Right kidney (tissue), 1 donor: ENCODE data around the gene LAG3.

Experiments used
- DNase-seq: peaks from one replicate; pipeline ENCODE4 v3.0.0-alpha.2; 2016

The LAG3 gene

DNA sequence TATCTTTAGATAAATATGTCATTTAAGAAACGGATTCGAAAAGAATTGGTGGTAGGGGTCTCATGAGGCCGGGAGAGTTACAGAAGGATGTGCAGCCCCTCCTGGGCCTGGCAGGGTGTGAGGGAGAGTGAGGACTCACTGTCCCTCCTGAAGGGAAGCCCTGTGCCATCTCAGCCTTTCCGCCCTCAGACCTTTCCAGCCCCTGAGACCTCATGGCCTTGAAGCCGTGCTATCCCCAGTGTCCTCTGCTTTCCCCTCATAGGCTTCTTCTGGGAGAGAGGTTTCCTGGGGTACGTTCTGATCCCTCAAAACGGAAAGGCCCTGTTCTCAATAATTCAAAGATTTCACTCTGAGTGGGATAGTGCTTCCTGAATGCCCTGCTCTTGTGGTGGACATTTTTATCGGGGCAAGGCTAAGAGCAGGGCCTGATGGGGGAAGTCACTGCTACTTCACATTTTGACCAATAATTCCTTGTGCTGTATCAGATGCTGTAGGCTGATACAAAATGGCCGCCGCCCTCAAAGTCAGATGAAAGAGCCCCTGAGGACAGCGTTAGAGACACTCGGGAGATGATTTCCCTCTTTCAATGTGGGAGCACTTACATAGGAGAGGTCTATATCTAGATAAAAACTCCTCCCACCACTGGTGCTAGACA is 18.3 kb downstream of the LAG3 start:
- no peak for DNase-seq

DNA sequence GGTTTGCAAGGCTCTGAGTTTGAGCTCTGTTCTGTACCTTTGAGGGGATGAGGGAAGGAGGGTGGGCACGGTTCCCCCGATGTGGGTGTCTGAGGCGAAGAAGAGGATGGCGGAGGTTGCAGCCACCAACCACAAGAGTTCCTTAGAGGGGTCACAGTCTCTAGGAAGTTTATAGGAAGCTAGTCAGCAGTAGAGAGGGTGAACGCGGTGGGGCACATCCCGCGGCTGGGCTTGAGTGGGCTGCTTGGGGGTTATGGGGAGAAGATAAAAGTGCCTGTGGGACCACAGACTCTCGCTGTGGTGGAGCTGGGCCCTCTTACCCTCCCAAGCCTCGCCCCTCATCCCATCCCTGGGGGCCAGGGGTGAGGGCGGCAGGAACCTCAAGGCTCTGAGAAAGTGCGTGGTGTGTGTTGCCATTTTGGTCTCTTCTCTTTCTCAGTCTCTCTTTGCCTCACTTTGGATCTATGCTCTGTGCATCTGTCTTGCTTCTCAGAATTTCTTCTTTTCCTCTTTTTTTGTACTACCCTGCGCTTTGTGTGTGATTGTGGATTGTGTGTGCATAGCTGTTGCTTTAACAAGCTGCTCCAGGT is 19.7 kb downstream of the LAG3 start:
- DNase-seq: no peak

DNA sequence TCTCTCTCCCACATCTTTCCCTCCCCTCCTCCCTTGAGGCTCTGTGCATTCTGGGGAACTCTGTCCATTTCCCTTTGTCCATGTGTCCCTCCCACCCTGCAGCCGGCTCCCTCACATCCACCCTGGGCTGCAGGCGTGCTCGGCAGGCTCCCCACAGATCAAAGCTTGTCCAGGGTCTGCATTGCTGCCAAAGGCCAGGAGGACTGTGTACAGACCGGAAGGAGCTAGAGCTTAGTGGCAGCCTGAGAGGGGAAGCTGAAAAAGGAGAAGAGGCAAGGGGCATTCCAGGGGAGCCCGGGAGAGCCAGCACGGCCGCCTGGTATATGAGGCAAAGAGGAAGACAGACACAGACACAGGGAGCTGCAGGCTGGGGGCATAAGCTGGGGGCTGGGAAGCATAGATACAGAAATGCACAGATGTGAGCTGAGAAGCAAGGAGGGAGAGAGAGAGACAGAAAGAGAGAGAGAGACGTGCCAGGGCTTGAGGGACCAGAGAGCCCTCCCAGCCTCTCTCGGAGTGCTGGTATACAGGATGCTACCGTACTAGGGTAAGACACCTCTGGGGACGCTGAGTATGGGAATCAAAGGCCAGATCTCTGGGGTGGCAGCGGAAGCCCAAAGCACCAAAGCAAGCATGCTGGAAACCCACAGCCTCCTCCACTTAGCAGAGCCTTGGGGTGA is 20.3 kb downstream of the LAG3 start:
- DNase-seq: peak; percentile 71

DNA sequence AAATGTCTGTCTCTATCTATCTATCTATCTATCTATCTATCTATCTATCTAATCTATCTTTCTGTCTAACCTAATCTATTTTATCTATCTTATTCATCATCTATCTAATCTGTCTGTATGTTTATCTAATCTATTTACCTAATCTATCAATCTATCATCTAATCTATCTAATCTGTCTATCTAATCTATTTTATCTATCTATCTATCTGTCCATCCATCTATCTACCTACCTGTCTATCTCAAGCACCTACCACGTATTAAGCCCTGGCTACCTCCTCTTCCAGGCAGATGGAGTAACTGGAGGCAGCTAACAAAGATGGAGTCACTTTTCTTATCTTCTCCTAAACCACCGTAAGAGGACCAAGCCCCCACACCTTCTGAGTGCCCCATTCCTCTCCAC is 22.8 kb downstream of the LAG3 start:
- DNase-seq: no peak

DNA sequence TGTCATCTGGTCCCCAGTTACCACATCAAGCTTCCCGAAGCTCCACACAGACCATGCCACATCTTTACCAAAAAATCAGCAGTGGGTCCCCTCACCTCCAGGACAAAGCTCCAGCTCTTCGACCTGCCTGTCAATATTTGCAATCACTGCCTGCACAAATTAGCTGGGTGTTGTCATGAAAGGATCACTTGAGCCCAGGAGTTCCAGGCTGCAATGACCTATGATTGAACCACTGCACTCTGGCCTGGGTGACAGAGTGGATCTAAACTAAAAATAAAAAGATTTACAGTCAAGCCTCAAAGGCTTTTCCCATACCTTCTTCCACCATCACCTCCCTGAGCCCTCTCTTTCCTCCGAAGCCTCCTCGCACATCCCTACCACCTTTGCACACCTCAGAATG is 24.3 kb downstream of the LAG3 start:
- DNase-seq: no peak

DNA sequence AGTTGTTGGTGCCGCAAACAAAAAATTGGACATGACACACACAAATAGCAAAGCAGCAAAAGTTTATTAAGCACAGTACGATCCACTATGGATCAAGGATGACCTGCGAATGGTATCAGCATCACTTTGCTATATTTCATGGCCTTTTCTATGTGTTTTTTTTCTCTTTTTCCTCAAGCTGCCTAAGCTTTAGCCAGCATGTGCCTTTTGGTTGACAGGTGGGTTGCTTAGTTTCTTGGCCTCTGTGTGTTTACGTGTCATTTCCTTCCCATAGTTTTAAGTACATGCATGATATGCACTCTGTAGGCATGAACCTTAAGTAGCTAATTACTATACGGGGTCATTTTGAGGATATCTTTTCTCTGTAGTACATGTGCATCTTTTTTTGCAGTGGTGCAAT is 26.8 kb downstream of the LAG3 start:
- DNase-seq: no peak

DNA sequence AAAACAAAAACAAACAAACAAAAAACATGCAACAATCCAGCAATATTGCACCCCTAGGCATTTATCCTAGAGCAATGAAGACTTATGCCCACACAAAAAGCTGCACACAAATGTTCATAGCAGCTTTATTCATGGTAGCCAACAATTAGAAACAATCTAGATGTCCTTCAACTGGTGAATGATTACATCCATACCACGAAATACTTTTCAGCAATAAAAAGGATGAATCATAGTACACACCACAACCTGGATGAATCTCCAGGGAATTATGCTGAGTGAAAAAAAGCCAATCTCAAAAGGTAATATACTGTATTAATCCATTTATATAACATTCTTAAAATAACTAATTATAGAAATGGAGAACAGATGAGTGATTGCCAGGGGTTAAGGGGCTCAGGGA is 34.9 kb downstream of the LAG3 start:
- no peak for DNase-seq

DNA sequence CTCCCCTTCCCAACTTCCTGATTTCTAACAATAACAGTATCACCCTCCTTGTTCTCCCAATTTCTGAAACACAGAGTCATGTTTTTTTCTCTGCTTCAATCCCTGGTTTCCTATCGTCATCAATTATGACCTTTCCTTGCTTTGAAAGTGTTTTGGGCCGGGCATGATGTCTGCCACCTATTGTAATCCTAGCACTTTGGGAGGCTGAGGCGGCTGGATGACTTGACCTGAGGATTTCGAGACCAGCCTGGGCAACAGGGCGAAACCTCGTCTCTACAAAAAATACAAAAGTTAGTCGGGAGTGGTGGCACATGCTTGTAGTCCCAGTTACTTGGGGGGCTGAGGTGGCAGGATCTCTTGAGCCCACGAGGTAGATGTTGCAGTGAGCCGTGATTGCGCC is 36.7 kb downstream of the LAG3 start:
- no peak for DNase-seq

DNA sequence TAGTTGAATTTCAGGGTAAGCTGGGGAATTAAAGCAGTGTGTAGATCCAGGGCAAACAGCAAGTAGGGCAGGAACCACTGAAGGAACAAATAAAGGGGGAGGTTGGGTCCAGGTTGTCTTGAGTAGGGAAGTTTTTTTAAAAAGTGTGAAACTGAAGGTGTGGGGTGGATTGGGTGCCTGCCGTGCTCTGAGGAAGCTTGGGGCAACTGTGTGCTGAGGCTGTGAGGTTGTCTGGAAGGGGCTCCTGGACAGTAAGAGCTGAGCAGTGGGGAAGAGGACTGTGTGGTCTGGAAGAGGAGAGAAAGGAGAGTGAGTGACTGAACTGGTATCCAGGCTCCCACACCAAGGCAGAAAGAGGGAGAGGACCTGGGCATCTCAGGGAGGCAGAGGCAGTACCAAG is 38.4 kb downstream of the LAG3 start:
- no peak for DNase-seq

DNA sequence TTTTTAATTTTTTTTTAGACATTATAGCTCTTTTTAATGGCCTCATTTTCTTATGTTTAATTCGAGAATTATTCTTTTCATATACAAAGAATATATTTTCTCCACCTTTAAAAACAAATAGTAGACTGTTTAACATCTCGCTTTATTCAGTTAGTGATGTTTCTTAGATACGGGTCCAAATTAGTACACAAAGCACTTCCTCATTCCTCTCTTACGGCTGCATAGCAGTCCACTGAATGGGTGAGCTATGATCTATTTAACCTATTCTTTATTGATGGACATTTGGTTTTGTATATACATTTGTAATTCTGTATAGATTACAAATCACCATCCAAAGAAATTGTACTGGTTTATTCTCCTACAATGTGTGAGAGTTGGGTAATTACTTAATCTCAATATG is 41.0 kb downstream of the LAG3 start:
- no peak for DNase-seq

DNA sequence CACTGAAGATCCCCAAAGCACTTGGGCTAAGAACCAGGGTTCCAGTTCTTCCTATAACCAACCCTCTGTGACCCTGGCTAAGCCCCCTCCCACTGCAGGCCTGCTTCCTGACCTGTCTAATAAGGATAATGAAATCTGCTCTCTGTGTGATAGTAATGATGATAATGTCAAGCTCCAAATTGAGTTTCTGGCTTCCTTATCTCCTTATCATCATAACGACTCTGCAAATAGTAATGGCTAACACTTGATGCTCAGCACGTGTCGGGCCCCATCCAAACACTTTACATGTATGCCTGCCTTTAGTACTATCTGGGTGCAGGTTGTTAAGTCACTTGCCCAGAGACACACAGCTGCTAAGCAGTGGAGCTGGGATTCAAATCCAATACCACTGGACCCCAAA is 44.3 kb downstream of the LAG3 start:
- no peak for DNase-seq

DNA sequence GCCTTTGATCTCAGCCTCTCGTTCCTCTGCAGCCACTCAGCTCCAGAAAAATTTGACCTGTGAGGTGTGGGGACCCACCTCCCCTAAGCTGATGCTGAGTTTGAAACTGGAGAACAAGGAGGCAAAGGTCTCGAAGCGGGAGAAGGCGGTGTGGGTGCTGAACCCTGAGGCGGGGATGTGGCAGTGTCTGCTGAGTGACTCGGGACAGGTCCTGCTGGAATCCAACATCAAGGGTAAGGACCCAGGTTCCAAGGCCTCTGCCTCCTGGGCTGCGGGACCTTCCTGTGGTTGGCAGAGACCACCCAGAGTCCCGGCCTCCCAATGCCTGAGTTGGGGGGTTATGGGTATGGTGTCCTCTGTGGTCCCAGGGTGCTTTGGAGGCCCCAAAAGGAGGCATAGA is 44.8 kb downstream of the LAG3 start:
- no peak for DNase-seq

DNA sequence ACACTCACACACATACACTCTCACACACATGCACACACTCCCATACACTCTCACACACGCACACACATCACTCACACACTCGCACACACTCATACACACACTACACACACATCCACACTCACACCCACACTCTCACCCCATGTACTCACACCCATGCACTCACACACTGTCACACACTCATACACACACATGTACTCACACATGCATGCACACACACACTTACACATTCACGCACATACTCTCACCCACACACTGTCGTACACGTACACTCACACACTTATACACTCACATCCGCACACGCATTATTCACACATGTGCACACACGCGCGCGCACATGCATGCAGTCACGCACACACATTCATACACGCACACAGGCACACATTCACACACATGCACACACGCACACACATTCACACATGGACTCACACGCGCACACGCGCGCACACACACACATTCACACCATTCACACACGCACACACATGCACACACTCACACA is 45.4 kb downstream of the LAG3 start:
- DNase-seq: no peak

DNA sequence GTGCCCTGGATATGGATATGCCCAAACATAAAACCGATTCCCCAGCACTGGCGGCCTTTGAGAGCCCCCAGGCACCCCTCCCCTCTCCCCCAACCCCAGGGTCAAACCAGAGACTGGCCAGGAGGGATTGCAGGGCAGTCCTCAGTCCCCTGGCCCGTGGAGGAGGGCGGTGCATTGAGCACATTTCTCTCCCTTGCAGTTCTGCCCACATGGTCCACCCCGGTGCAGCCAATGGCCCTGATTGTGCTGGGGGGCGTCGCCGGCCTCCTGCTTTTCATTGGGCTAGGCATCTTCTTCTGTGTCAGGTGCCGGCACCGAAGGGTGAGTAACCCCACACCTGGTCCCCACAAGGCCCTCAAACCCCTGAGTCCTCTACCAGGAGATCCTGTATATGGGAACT is 45.9 kb downstream of the LAG3 start:
- peak; percentile 46 for DNase-seq

DNA sequence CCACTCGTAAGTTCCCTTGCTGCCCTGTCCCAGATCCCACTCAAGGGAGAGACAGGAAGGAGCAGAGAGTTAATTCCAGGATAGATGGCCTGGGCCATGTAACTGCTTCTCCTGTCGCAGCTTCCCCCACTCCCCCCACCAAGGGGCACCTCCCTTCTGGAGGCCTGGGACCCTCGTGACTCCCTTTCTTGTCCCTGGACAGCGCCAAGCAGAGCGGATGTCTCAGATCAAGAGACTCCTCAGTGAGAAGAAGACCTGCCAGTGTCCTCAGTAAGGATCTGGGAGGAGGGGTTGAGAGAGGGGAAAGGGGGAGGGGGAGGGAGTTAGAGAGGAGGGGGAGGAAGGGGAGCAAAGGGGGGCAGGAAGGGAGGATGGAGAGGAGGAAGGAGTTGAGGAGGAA is 46.3 kb downstream of the LAG3 start:
- DNase-seq: no peak

DNA sequence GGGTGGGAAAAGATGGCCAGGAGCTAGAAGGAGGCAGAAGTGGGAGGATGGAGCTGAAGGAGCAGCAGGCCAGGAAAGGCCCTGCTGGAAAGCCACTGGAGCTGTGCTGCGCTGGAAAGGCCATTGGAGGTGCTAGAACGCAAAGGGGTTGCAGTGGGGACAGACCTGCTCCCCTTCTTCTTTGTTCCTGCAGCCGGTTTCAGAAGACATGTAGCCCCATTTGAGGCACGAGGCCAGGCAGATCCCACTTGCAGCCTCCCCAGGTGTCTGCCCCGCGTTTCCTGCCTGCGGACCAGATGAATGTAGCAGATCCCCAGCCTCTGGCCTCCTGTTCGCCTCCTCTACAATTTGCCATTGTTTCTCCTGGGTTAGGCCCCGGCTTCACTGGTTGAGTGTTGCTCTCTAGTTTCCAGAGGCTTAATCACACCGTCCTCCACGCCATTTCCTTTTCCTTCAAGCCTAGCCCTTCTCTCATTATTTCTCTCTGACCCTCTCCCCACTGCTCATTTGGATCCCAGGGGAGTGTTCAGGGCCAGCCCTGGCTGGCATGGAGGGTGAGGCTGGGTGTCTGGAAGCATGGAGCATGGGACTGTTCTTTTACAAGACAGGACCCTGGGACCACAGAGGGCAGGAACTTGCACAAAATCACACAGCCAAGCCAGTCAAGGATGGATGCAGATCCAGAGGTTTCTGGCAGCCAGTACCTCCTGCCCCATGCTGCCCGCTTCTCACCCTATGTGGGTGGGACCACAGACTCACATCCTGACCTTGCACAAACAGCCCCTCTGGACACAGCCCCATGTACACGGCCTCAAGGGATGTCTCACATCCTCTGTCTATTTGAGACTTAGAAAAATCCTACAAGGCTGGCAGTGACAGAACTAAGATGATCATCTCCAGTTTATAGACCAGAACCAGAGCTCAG is 47.0 kb downstream of the LAG3 start:
- DNase-seq: no peak

DNA sequence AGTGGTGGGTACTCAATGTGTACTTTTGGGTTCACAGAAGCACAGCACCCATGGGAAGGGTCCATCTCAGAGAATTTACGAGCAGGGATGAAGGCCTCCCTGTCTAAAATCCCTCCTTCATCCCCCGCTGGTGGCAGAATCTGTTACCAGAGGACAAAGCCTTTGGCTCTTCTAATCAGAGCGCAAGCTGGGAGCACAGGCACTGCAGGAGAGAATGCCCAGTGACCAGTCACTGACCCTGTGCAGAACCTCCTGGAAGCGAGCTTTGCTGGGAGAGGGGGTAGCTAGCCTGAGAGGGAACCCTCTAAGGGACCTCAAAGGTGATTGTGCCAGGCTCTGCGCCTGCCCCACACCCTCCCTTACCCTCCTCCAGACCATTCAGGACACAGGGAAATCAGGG is 47.8 kb downstream of the LAG3 start:
- DNase-seq: peak; percentile 49

DNA sequence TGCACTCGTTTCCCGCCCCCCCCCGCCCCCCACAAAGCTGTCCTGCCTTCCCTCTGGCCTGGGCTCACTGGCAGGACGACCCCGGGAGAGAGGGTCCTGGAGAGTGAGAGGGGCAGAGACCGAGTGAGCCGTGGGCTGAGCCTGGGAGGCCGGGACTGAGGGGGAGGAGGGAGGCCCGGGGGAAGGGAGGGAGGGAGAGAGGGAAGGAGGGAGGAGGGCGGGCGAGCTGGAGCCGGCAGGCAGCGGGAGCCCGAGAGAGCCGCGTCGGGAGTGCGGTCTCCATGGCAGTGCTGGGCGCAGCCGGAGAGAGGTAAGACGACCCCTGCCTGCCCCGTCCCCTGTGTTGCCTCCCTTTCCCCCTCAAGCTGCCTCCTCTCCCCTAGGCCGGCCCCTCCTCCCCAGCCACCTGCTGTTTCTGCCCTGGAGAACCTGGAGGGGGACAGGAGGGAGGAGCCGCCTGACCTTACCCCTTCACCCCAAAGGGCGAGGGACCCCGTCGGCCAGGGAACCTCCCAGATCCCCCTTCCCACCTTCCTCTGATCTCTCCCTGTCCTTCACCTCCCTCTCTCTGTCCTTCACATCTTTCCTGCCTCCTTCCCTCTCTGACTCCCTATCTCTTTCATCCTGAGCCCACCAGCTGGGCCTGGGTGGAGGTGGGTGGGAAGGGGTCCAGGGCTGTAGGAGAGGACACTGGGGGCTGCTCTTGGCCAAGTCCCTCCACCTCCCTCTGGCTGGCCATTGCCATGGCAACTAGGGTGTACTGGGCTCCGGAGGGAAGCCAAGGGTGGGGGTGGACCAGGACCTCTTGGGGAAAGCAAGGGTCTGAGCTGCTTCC is 49.5 kb downstream of the LAG3 start, which contains the start of gene GPR162:
TSS of gene GPR162 (plus strand) at position 231 of the 835 bp plus-strand sequence. CDS start 2,078 bp downstream, outside the sequence.
- peak; percentile 62 for DNase-seq

DNA sequence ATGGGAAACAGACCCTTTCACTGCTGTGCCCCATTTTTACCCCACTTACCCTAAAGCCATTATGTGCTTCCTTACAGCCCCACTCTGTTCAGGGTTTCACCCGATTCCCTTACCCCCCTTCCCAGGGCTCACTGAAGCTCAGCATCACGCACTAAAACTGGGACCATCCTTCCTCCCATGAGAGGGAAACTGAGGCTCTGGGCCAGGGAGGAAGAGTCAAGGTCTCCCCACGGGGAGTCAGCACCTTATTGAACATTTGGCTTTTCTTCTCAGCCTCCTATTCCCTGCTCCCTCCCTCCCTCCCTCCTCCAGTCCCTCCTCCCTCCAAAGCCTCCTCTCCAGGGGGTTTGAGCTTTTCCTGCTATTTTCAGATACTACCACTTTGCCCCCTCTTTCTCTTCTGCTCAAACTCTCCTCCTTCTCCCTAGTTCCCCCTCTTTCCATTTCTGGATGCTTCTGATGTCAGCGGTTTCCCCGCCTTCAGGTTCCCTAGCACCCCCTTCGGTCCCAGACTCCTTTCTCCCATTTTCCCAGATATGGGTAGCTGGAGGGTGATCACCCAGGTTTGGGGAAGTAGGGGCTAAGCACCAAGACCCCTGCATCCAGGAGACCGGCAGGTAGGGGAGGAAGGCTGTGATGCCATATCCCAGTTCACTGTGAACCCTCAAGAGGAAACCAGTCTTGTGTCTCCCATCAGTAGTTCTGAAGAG is 50.3 kb downstream of the LAG3 start:
- no peak for DNase-seq

DNA sequence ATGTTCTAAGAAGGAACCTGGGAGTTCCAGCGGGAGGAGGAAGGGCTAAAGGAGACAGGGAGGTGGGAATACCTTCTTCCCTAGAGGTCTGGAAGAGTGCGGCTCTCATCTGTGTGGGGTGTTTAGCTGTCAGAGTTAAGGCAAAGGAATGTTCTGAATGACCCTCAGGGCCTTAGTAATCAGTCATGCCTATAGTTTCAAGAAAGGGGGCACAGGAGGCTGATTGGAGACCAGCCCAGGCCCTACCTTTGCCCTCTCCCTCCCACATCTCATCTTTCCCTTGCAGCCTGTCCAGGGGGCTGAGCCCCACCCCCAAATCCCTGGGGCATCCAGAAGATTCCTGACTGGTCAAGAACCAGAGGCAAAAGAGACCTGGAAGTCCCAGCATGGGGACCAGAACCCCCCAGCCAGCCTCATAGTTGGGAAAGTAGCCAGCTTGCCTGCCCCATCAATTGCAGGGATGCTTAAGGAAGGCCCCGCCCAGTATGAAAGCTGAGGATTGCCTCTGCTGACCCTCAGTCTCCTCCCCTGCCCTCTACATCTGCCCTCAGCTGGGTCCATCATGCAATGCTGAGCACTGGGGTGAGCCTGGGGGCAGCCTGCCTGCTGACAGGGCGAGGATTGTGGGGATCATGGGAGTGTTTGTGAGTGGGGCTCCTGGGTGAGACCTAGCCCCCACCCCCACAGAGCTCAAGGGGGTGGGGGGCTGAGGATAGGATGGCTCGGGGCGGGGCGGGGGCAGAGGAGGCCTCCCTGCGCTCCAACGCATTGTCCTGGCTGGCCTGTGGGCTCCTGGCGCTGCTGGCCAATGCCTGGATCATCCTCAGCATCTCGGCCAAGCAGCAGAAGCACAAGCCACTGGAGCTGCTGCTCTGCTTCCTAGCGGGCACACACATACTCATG is 51.1 kb downstream of the LAG3 start:
- peak; percentile 33 for DNase-seq
